H9 (cell line): ENCODE measurements around the gene LMO4. TPM values are rescaled to one million over a fixed set of nuclear protein-coding genes. Genes with fewer than 3 reads are reported as not detected.

Experiments
- DNase-seq: peaks from one replicate; pipeline ENCODE4 v3.0.0-alpha.2; 2017
- H2AFZ ChIP-seq: one replicate; pipeline ENCODE4 v1.6.1; 2013; ENCODE audit warnings: mild to moderate bottlenecking, low read length, control low read depth, moderate library complexity
- H2AK5ac ChIP-seq: 2 replicates; pipeline ENCODE4 v1.6.1; 2013; ENCODE audit warnings: low read length, control low read depth, mixed read lengths; ENCODE audit not compliant: insufficient read length
- H2BK120ac ChIP-seq: one replicate; pipeline ENCODE4 v1.6.1; 2013; ENCODE audit warnings: low read depth, mild to moderate bottlenecking, low read length, control low read depth, inconsistent platforms; ENCODE audit not compliant: poor library complexity, severe bottlenecking
- H2BK12ac ChIP-seq: 2 replicates; pipeline ENCODE4 v1.6.1; 2013; ENCODE audit warnings: low read length, control low read depth, mixed read lengths, low read depth; ENCODE audit not compliant: insufficient read length
- H2BK15ac ChIP-seq: 2 replicates; pipeline ENCODE4 v1.6.1; 2013; ENCODE audit warnings: low read depth, low read length, control low read depth
- H2BK20ac ChIP-seq: one replicate; pipeline ENCODE4 v1.6.1; 2013; ENCODE audit warnings: low read depth, mild to moderate bottlenecking, low read length, control low read depth, inconsistent platforms; ENCODE audit not compliant: poor library complexity, severe bottlenecking
- H2BK5ac ChIP-seq: 2 replicates; pipeline ENCODE4 v1.6.1; 2013; ENCODE audit warnings: low read length, control low read depth, mixed read lengths; ENCODE audit not compliant: insufficient read length
- H3K14ac ChIP-seq: 2 replicates; pipeline ENCODE4 v1.6.1; 2013; ENCODE audit warnings: low read length, control low read depth; ENCODE audit not compliant: insufficient read depth
- H3K18ac ChIP-seq: 2 replicates; pipeline ENCODE4 v1.6.1; 2013; ENCODE audit warnings: low read depth, mild to moderate bottlenecking, mixed read lengths, low read length, control low read depth; ENCODE audit not compliant: insufficient read length
- H3K23ac ChIP-seq: 2 replicates; pipeline ENCODE4 v1.6.1; 2013; ENCODE audit warnings: low read length, control low read depth, mixed read lengths, low read depth; ENCODE audit not compliant: insufficient read length
- H3K23me2 ChIP-seq: 2 replicates; pipeline ENCODE4 v1.6.1; 2013; ENCODE audit warnings: low read depth, mild to moderate bottlenecking, mixed read lengths, low read length, control low read depth; ENCODE audit not compliant: insufficient read length, poor library complexity, severe bottlenecking
- H3K27ac ChIP-seq: 2 replicates; pipeline ENCODE4 v1.5.1; 2013; ENCODE audit warnings: low read length, control low read depth, mixed read lengths, low read depth; ENCODE audit not compliant: insufficient read length
- H3K27me3 ChIP-seq: 2 replicates; pipeline ENCODE4 v1.6.1; 2013; ENCODE audit warnings: low read length, control low read depth, inconsistent platforms; ENCODE audit not compliant: insufficient read depth
- H3K4ac ChIP-seq: 2 replicates; pipeline ENCODE4 v1.6.1; 2013; ENCODE audit warnings: low read depth, mild to moderate bottlenecking, control low read depth, inconsistent platforms, low read length, moderate library complexity
- H3K4me1 ChIP-seq: 2 replicates; pipeline ENCODE4 v1.6.1; 2013; ENCODE audit warnings: low read length, control low read depth, inconsistent platforms; ENCODE audit not compliant: insufficient read depth
- H3K4me2 ChIP-seq: 2 replicates; pipeline ENCODE4 v1.6.1; 2013; ENCODE audit warnings: low read length, control low read depth, mixed read lengths; ENCODE audit not compliant: insufficient read length, insufficient read depth
- H3K56ac ChIP-seq: 2 replicates; pipeline ENCODE4 v1.6.1; 2013; ENCODE audit warnings: low read depth, mild to moderate bottlenecking, mixed read lengths, low read length, control low read depth; ENCODE audit not compliant: insufficient read length
- H3K79me1 ChIP-seq: 2 replicates; pipeline ENCODE4 v1.6.1; 2013; ENCODE audit warnings: low read depth, mild to moderate bottlenecking, moderate library complexity, low read length, control low read depth, inconsistent platforms; ENCODE audit not compliant: insufficient read depth, poor library complexity, severe bottlenecking
- H3K79me2 ChIP-seq: 2 replicates; pipeline ENCODE4 v1.6.1; 2013; ENCODE audit warnings: low read length, control low read depth, inconsistent platforms; ENCODE audit not compliant: insufficient read depth
- H3K9ac ChIP-seq: 2 replicates; pipeline ENCODE4 v1.6.1; 2013; ENCODE audit warnings: low read length, control low read depth, mixed read lengths; ENCODE audit not compliant: insufficient read length; ENCODE audit errors: extremely low read depth
- H3K9me3 ChIP-seq: one replicate; pipeline ENCODE4 v1.6.1; 2013; ENCODE audit warnings: low read depth, low read length, inconsistent platforms; ENCODE audit not compliant: control insufficient read depth
- H3T11ph ChIP-seq: one replicate; pipeline ENCODE4 v1.6.1; 2013; ENCODE audit warnings: mild to moderate bottlenecking, low read length, control low read depth, inconsistent platforms
- H4K20me1 ChIP-seq: one replicate; pipeline ENCODE4 v1.6.1; 2013; ENCODE audit not compliant: control insufficient read depth, insufficient read length, insufficient read depth
- H4K5ac ChIP-seq: 2 replicates; pipeline ENCODE4 v1.6.1; 2013; ENCODE audit warnings: low read depth, mild to moderate bottlenecking, mixed read lengths, low read length, control low read depth; ENCODE audit not compliant: insufficient read length
- H4K8ac ChIP-seq: replicated peaks from 2 replicates; pipeline ENCODE4 v1.6.1; 2013; ENCODE audit warnings: low read length, control low read depth, mixed read lengths, low read depth; ENCODE audit not compliant: insufficient read length
- H4K91ac ChIP-seq: 2 replicates; pipeline ENCODE4 v1.6.1; 2013; ENCODE audit warnings: low read depth, mild to moderate bottlenecking, moderate library complexity, mixed read lengths, low read length, control low read depth; ENCODE audit not compliant: insufficient read length
- H3K27ac Mint-ChIP-seq, 3 experiments: 2 replicates in 2 of 3; 3 replicates in 1 of 3; pipeline ENCODE4 v1.8.0; 2020 to 2021; ENCODE audit warnings: mixed read lengths in 3 of 3, mild to moderate bottlenecking in 1 of 3, moderate library complexity in 1 of 3
- H3K27me3 Mint-ChIP-seq: 2 replicates; pipeline ENCODE4 v1.8.0; 2021; ENCODE audit warnings: low read depth, mild to moderate bottlenecking, moderate library complexity, mixed read lengths
- H3K36me3 Mint-ChIP-seq, 3 experiments: 2 replicates in 2 of 3; 3 replicates in 1 of 3; pipeline ENCODE4 v1.8.0; 2020 to 2021; ENCODE audit warnings: low read depth in 3 of 3, mixed read lengths in 3 of 3; ENCODE audit not compliant: insufficient read depth in 1 of 3
- H3K4me1 Mint-ChIP-seq, 2 experiments: 2 replicates each; pipeline ENCODE4 v1.8.0; 2020; ENCODE audit warnings: mixed read lengths in 2 of 2
- H3K4me3 Mint-ChIP-seq, 2 experiments: 2 replicates in 1 of 2; 3 replicates in 1 of 2; pipeline ENCODE4 v1.8.0; 2020 to 2021; ENCODE audit warnings: mild to moderate bottlenecking in 2 of 2, mixed read lengths in 2 of 2, moderate library complexity in 1 of 2
- H3K9me3 Mint-ChIP-seq, 2 experiments: 2 replicates in 1 of 2; 3 replicates in 1 of 2; pipeline ENCODE4 v1.8.0; 2020; ENCODE audit warnings: mild to moderate bottlenecking in 2 of 2, mixed read lengths in 2 of 2, moderate library complexity in 1 of 2
- CTCF ChIP-seq: fragments of 200-600 bp; sonication (generic); conservative IDR thresholded peaks from 3 replicates; pipeline ENCODE4 v1.8.0; 2021; ENCODE audit warnings: antibody characterized with exemption, mild to moderate bottlenecking
- WGBS: extraction: QIAGEN DNeasy Blood & Tissue Kit; methylation state at CpG from one replicate; pipeline ENCODE4 v1.1.7; 2013; ENCODE audit warnings: missing lambda C conversion rate, low lambda C conversion rate, mixed read lengths; ENCODE audit not compliant: insufficient read length; ENCODE audit errors: extremely low coverage; 5-methylcytosine and 5-hydroxymethylcytosine counted together
- total RNA-seq: library from RNA; stranded (reverse); gene quantifications from 2 replicates; pipeline ENCODE4 v1.2.1, GENCODE V29; 2021

LMO4 gene
- total RNA-seq, 1 experiment from 2014 or later: 64.9 TPM

- Histone ChIP-seq H4K91ac (no peak overlapping the region), H2BK120ac (no peak overlapping the region), H3K79me2 (no peaks in the 10 kb centered on the region), H3K4me2 (no peak overlapping the region), H3K27ac (no peak overlapping the region), H3K14ac (no peak overlapping the region), H3K27me3 (no peaks in the 10 kb centered on the region), H3K4me1 (no peaks in the 10 kb centered on the region), H4K8ac (no peak overlapping the region), H2AK5ac (no peak overlapping the region), H3K18ac (no peak overlapping the region), H2BK15ac (no peak overlapping the region), H2BK12ac (no peak overlapping the region), H3K9ac (no peak overlapping the region), H3T11ph (no peak overlapping the region), H3K9me3 (no peaks in the 10 kb centered on the region), H2AFZ (no peak overlapping the region), H4K20me1 (no peaks in the 10 kb centered on the region), H4K5ac (no peak overlapping the region), H3K23me2 (no peaks in the 10 kb centered on the region), H2BK20ac (no peak overlapping the region), H3K23ac (no peak overlapping the region), H3K79me1 (no peaks in the 10 kb centered on the region), H2BK5ac (no peak overlapping the region), H3K4ac (no peak overlapping the region), H3K56ac (no peak overlapping the region)
- Mint-ChIP-seq H3K27ac (no peak overlapping the region), H3K4me3 (no peak overlapping the region), H3K36me3 (no peaks in the 10 kb centered on the region), H3K9me3 (no peaks in the 10 kb centered on the region), H3K4me1 (peaks cover 23 to 29% of the 10 kb centered on the region in 2 experiments), H3K27me3 (no peaks in the 10 kb centered on the region)
- no peak for DNase-seq
- no CpG with 5 or more reads among the region's 8 CpGs for WGBS
- no peak for TF ChIP-seq CTCF
Measured at GRCh38 chr1:87307306-87307705, 21.4 kb upstream of the LMO4 start.
